HG03565 (cell line): ENCODE results near the gene D2HGDH.
"Not testable (repeated sequence)": the region's sequence is repeated elsewhere in the genome, so short reads cannot be mapped to it uniquely, and the experiment has no call there.

Experiments
- ATAC-seq: cut with Tn5 transposase; IDR thresholded peaks from one replicate; pipeline ENCODE4 v1.9.1; 2021; ENCODE audit warnings: mild to moderate bottlenecking, moderate library complexity; ENCODE audit not compliant: unreplicated experiment

D2HGDH gene

DNA sequence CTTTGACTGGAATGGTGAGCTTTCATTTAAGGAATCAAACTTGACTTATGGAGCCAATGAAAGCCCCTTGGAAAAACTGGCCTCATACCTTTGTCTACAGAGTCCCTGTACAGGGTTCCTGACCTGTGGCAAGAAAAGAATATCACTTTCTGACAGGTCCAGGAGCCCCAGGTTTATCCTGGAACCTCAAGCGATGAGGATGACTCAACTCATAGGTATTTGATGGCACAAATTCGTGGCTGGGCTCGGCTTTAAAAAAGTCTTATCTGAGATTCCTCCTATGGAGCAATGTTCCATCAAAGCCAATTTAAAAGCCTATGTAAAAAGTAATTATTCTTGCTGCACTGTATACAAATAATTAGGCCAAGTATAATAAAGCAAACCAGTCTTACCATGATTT, 57.0 kb downstream of the D2HGDH start:
- ATAC-seq, result not testable (repeated sequence)

- ATAC-seq, result no peak
Observed at GRCh38 chr2:241793385-241793784, 59.0 kb downstream of the D2HGDH start.

GRCh38 chr2:241794250-241794823, 59.9 kb downstream of the D2HGDH start:
- ATAC-seq, result no peak

GRCh38 chr2:241795021-241795999, 60.9 kb downstream of the D2HGDH start:
- ATAC-seq, result no peak

GRCh38 chr2:241796209-241796608, 61.8 kb downstream of the D2HGDH start:
- no peak for ATAC-seq

GRCh38 chr2:241796610-241797138, 62.2 kb downstream of the D2HGDH start:
- no peak for ATAC-seq

GRCh38 chr2:241797441-241798080, 63.1 kb downstream of the D2HGDH start:
- no peak for ATAC-seq

GRCh38 chr2:241798081-241798630, 63.7 kb downstream of the D2HGDH start:
- no peak for ATAC-seq

- ATAC-seq, result no peak
Observed at GRCh38 chr2:241798631-241799521, 64.4 kb downstream of the D2HGDH start.

DNA sequence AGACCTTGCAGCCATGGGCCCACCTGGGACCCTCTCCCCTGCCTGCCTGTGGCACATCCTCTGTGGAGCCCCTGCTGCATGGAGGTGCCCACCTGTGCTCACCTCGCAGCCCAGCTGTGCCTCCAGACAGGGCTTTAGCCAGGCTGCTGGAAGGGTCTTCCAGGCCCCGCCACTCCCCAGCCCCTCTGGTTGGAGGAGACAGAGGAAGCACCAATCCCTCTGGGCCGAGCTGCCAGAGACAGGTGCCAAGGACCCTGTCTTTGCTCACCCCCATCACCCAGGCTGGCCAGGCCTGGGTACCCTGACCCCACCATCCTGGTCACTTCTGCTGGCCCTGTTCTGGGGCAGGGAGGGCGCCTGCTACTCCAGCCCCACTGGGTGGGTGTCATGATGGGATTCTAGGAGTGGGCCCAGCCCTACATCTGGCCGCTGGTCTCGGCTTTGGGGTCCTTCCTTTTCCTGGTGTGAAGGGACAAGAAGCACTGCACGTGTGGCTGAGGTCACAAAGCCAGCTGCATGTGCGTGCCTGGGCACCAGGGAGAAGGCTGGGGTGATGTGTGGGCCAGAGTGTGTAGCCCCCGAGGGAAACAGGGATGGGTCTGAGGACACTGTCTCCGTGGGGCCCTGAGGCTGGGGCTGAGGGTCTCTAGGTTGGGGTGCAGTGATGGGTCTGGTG, 65.2 kb downstream of the D2HGDH start:
- no peak for ATAC-seq

DNA sequence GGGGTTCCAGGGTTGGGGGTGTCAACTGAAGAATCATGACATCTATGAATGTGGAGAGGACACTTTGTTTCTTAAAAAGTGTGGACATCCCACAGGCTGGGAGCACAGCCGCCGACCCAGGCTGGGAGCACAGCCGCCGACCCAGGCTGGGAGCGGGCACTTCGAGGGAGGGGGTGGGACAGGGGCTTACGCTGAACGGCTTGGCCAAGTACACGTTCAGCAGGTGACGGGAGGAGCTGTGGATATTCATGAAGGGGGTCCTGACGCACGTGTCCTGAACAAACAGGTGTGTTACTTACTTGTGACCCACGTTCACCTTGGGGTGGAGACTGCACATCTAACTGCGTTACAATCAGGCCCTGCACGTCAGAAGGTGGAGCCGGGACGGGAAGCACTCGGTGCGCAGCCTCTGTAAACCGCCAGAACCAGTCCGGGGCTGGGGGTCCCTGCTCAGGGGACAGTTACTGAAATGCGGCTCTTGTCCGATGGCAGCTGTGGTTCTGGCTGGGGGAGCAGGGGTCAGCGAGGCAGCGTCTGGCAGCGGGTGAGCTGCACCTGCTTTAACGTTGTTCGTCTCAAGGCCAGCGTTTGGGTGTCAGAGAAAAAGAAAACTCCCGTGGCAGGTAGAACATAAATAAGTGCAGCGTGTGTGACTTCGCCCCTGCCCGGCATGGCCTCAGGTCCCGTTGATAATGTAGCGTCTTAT, 65.9 kb downstream of the D2HGDH start:
- ATAC-seq, result not testable (repeated sequence)

- ATAC-seq, result no peak
Observed at GRCh38 chr2:241801611-241802420, 67.4 kb downstream of the D2HGDH start.

DNA sequence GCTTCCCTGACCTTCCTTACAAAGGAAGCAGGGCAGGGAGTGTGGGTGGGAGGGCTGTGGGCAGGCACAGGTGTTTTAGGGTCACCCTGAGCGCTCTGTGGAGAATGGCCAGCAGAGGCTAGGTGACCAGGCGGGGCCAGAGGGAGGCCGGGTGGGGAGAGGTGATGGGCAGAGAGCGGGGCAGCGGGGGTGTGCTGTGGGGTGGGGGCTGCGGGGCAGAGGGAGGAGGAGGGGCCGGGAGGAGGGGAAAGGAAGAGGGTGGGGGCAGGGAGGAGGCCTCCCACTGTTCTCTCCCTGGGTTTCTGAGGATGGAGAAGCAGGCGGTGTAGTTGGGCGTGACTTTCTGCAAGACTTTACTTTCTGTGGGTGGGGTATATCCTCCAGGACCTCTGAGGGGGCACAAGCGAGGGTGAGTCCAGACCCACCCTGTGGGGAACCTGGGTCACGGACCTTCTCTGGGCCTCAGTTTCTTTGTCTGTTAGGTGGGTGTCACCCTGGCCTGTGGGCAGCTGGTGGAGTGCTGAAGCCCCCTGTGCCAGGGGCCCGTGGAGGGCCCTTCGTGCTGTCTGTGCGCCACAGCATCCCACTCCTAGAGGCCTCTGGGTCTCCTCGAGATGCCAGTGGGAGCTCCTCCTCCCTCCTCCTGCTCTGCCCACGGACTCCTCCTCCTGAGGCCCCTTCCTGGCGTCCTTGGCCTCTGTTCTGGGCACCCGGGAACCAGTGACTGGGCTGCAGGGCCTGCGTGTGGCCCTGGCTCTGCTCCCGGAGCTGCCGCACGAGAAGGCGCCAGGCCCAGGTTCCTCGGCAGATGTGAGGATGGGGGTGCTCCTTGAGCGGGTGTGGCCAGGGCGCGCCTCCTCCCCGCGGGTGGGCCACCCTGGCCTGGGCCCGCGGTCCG, 68.2 kb downstream of the D2HGDH start:
- no peak for ATAC-seq

GRCh38 chr2:241803387-241804325, 69.2 kb downstream of the D2HGDH start:
- no peak for ATAC-seq

DNA sequence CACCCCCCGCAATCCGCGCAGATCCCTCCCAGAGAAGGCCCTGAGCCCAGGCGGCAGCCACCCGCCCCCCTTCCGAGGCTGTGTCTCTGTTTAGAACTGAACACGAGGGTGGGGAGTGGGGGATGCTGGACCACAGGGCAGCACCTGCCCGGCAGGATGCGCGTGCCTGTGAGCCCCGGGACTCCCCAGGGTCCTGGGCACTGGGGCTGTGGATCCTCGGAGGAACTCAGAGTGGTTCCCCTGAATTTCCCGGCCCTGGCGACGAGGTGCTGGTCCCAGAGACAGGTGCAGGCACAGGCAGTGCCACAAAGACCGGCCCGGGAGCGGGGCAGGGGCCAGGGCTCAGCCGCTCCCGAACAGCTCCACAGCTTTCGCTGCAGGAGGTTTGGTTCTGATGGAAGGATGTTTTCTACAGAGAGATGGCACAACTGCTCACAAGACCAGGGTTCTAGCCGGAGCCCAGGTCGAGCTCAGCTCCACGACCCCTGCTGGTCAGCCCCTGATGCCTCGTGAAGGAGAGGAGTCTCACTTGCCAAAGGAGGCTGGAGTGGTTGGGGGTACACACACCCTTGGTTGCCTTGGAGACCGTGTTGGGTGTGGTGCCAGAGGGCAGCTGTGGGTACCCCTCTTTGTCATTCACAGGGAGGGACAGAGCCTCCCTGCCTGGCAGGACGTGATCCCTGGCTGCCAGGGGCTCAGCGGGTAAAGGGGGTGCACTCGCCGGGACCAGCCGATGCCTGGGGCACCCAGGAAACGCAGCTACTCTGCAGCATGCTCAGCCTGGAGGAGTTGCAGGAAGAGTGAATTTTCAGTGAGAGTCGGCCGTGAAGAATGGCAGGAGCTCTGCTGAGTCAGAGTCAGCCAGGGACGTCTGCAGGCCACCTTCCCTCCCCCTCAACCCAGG, 70.1 kb downstream of the D2HGDH start:
- no peak for ATAC-seq
